ENCODE results near the gene EDIL3.
"Not testable (repeated sequence)": the region's sequence is repeated elsewhere in the genome, so short reads cannot be mapped to it uniquely, and the experiment has no call there.

The EDIL3 gene

GRCh38 chr5:84378420-84378819 is 6.3 kb downstream of the EDIL3 start:
- no peak for DNase-seq

DNA sequence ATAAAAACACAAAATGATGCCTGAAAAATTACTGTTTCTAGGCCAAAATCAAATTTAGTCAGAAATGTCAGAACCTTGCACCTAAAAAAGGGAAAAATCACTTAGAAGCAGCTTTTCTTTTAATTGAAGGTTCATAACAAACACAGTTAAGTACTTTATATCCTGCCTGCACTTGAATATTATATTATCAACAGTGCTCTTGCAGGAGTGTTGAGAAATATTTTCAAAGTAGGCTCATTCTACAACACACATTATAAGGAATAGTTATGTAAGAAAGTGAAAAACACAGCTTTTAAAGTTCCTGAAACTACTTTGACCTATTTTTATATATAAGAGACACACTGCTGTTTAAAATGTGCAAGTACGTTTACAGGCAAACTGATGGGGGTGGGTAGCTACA is 8.3 kb downstream of the EDIL3 start:
- DNase-seq = no peak

DNA sequence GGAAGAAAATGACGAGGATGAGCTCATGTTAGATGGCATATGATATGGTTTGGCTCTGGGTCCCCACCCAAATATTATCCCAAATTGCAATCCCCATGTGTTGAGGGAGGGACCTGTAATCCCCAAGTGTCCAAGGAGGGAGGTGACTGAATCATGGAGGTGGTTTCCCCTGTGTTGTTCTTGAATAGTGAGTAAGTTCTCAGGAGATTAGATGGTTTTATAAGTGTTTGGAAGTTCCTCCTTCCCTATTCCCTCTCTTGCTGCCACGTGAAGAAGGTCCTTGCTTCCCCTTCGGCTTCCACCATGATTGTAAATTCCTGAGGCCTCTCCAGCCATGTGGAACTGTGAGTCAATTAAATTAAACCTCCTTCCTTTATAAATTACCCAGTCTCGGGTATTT is 10.1 kb downstream of the EDIL3 start:
- DNase-seq = no peak

- no peak for DNase-seq
Measured at GRCh38 chr5:84373506-84373905, 11.2 kb downstream of the EDIL3 start.

DNA sequence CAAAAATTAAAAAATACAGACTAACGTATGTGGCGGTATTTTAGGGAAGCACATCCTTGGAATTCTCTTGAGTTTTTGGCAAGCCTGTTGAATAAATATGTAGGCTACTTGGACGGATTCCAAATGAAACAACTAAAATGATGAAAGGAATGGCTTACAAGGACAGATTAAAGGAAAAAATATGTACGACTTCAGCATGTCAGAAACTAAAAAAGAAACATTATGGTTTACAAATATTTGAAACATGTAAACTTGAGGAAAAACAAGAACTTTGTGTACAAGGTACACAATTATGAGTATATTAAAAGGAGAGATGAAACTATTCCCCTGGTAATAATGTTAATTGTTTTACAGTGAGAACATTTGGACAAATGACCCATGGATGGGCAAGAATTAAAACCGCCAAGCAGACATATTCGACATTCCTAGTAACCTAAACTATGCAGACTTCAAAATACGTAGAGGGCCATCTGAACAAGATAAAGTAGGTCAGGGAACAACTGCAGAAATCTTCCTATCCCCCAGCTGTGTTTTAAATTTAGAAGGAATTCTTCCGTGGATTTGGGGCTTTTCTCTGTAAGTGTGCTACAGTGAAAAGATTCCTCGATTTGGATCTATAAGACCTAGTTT is 12.5 kb downstream of the EDIL3 start:
- DNase-seq = no peak

- DNase-seq = no peak
Measured at GRCh38 chr5:84370176-84370575, 14.5 kb downstream of the EDIL3 start.

DNA sequence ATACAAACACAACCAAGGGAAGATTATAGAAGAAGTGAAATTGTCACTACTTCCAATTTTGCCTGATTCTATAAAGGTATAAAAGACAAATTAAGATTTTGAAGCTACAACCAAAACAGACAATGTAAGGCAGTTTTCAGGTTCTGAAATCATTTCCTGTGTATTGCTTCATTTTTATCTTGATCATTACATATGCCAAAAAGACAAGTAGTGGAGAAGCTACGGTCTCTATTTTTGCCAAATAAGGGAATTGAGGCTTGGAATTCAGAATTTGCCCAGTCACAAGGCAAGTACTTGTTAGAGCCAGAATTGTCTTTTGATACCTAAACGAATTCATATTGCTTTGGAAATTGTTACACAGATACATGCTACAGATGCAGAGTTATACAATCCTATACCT is 20.6 kb downstream of the EDIL3 start:
- no peak for DNase-seq

- no peak for DNase-seq
Measured at GRCh38 chr5:84362061-84362720, 22.5 kb downstream of the EDIL3 start.

- no peak for DNase-seq
Measured at GRCh38 chr5:84361572-84361971, 23.1 kb downstream of the EDIL3 start.

- no peak for DNase-seq
Measured at GRCh38 chr5:84360056-84360455, 24.6 kb downstream of the EDIL3 start.

DNA sequence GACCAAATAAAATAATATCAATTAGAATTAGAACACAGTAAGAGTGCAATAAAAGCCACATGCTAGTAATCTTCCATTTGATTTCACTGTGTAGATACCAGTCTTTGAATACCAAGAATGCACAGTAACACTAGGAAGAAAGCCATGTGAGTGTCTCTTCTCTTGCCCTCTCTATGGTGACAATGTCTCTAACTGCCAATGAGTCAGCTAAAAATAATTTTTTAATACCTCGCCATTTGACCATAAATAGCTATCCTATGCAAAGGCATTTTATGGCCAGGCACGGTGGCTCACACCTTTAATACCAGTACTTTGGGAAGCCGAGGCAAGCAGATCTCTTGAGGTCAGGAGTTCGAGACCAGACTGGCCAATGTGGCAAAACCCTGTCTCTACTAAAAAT is 30.6 kb downstream of the EDIL3 start:
- DNase-seq = no peak

DNA sequence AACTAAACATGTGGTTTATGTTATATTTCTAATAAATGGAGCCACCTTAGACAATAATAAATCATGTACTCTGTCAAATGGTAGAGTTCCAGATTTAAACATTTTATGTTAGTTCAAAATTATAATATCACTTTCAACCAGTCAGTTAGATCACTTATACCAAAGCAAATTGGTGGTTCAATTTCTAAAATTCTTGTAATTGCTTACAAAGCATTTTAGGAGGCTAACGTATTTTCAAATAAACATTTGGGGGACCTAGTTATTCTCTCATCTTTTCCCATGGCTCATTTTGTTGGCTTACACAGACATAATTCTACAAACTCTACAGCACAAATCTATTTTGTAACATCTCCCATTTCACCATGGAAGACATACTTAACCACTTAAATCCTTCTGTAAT is 39.9 kb downstream of the EDIL3 start:
- DNase-seq = no peak

DNA sequence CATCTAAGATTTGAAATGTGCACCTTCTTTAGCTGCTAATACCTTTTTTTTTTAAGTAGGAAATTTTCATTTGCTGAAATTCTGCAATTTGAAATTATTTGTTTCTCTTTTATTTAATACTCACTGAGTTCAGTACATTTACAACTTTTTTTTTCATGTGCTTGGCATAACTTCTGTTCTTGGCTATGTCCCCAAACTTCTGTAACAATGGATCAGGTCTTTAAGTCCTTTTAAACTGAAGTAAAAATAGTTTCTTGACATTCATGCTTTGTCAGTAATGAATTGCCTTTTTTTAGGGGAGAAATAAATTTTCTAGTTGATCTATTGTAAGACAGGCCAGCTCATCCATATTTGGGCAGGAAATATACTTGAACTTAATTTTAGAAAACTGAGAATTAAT is 41.5 kb downstream of the EDIL3 start:
- DNase-seq = no peak

- DNase-seq = no peak
Measured at GRCh38 chr5:84332106-84332505, 52.6 kb downstream of the EDIL3 start.

GRCh38 chr5:84327591-84327990 is 57.1 kb downstream of the EDIL3 start:
- DNase-seq = no peak

DNA sequence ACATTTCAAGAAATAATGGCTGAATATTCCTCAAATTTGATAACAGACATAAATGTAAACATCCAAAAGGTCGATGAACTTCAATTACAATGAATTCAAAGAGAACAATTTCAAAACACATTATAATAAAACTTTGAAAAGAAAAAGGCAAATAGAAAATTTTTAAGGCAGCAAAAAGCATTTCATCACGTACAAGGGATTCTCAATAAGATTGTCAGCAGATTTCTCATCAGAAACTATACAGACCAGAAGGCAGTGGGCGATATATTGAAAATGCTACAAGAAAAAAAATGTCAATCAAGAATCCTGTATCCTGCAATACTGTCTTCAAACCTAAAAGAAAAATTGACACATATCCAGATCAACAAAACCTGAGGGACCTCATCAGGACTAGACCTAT is 62.0 kb downstream of the EDIL3 start:
- DNase-seq = no peak

DNA sequence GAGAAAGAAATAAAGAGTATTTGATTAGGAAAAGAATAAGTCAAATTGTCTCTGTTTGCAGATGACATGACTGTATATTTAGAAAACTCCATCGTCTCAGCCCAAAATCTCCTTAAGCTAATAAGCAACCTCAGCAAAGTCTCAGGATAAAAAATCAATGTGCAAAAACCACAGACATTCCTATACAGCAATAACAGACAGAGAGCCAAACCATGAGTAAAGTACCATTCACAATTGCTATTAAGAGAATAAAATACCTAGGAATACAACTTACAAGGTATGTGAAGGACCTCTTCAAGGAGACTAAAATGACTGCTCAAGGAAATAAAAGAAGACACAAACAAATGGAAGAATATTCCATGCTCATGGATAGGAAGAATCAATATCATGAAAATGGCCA is 66.9 kb downstream of the EDIL3 start:
- not testable (repeated sequence) for DNase-seq

GRCh38 chr5:84312280-84312679 is 72.4 kb downstream of the EDIL3 start:
- not testable (repeated sequence) for DNase-seq

DNA sequence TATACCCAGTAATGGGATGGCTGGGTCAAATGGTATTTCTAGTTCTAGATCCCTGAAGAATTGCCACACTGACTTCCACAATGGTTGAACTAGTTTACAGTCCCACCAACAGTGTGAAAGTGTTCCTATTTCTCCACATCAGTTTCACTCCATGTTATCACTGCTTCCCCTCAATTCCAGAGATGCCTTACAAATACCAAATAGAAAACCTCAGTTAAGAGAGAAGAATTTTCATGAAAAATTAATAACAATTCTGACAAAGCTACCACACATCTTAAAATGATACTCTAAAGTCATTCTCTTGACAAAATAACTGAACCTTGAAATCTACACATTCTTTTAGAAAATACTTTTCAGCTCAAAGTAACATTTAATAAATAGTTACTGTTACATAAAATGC is 74.8 kb downstream of the EDIL3 start:
- not testable (repeated sequence) for DNase-seq

GRCh38 chr5:84306601-84307000 is 78.1 kb downstream of the EDIL3 start:
- DNase-seq = no peak

DNA sequence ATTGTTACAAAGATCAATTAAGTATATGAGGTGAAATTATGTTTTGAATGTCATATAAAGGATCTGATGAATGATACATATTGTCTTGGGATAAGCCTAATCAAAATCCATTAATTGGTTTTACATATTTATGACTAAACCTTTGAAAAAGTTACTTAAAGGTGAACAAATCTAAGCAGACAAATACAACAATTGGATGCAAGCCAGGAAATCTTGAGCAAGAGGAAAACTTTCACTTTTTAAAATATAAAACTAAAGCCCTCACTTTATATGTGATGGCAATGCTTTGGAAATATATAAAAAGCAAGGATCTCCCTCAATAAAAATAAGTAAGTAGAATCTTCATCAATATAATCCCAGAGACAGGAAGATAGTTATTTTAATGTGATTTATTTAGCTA is 80.1 kb downstream of the EDIL3 start:
- no peak for DNase-seq

DNA sequence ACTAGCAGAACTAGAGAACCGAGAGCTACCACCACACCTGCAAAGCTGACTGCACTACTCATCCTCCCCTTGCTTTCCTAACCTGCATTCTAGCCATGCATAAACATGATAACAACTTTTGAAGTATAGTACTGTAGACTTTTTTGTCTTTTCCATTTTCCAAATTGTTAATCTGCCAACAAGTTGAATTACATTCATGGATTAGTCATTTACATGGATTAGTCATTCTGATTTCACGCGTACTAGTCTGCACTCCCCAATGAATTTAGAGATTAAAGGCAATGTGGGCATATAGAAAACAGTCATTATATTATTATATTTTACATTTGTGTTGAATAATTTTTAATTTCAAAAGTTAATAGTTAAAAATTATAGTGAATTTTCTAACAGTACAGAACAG is 81.4 kb downstream of the EDIL3 start:
- DNase-seq = no peak

GRCh38 chr5:84301535-84301934 is 83.1 kb downstream of the EDIL3 start:
- no peak for DNase-seq

DNA sequence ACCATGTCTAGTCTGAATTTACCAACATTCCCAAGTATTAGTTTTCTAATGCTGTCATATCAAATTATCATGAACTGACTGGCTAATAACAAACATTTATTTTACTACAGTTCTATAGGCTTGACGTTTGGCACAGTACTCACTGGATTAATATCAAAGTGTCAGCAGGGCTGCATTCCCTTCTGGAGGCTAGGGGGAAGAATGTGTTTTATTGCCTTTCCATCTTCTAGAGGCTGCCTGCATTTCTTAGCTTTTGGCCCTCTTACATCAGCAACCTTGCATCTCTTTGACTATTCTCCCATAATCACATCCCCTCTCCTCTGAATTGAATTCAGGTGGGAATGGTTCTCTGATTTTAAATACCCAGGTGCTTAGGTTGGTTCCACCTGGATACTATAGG is 84.7 kb downstream of the EDIL3 start:
- DNase-seq = no peak

DNA sequence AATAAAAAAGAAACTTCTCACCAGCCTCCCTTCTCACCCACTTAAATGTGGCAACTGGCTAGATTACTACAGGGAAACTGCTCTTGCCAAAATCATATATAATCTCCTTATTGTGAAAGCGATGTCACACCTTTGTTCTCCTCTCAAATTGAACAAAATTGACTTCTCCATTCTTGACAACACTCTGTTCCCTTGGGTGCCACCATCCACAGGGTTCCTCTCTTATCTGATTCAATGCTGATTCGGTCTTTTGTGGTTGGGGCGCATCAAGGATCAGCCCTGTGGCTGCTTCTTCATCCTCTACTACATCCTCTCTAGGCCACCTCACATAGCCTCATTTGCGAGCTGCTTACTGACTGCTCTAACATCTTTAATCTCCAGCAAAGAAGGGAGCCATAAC is 86.1 kb downstream of the EDIL3 start:
- no peak for DNase-seq

All from activated effector memory CD4-positive, alpha-beta T cell treated with Interleukin-2 at 50 U/mL for 16 hours (primary cell).